WI38 (cell line): Measurements from ENCODE around the gene CFAP20.
"Not testable (repeated sequence)": the region's sequence is repeated elsewhere in the genome, so short reads cannot be mapped to it uniquely, and the experiment has no call there.

Experiments
- H3K4me3 ChIP-seq: 2 replicates; pipeline ENCODE4 v1.5.1; 2011; ENCODE audit warnings: low read depth, mild to moderate bottlenecking, control low read depth, low read length
- TF ChIP-seq, protein P1 (sequence below): IDR thresholded peaks from 2 replicates; pipeline ENCODE4 v1.5.1; 2012; ENCODE audit warnings: low read depth, mild to moderate bottlenecking, control low read depth, low read length

Gene CFAP20

DNA sequence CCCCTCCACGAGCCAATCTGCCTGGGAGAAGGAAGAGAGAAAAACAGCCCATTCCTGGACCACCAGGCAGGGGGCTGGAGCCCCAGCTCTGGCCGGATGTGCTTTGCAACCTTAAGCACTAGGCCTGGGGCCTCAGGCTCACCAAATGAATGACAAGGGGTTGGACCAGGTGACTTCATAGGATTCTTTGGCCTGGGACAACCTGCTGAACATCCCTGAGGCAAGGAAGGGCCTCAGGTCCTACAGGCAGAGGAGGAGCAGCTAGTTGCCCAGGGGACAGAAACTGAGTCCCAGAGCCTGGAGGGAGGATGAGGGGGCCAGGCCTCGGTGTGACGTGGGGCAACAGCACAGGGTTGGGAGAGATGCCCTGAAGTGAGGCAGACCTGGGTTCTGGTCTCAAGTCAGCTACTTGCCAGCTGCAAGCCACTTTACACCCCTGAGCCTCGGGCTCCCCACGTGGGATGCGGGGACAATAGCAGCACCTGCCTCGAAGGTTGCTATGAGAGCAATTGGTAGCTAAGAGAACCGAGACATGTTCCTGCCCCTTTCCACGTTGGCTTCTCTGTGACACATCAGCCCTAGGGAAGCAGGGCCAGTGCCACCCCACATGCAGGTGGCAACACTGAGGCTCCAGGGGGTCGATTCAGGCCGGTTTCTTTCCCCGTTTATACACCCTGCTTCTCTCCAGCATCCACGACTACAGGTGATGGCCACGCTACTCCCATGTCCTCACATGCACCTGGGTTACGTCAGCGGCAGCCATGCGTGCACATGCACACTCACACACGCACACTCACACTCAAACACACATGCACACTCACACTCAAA is 42.6 kb downstream of the CFAP20 start:
- TF ChIP-seq, protein P1, sequence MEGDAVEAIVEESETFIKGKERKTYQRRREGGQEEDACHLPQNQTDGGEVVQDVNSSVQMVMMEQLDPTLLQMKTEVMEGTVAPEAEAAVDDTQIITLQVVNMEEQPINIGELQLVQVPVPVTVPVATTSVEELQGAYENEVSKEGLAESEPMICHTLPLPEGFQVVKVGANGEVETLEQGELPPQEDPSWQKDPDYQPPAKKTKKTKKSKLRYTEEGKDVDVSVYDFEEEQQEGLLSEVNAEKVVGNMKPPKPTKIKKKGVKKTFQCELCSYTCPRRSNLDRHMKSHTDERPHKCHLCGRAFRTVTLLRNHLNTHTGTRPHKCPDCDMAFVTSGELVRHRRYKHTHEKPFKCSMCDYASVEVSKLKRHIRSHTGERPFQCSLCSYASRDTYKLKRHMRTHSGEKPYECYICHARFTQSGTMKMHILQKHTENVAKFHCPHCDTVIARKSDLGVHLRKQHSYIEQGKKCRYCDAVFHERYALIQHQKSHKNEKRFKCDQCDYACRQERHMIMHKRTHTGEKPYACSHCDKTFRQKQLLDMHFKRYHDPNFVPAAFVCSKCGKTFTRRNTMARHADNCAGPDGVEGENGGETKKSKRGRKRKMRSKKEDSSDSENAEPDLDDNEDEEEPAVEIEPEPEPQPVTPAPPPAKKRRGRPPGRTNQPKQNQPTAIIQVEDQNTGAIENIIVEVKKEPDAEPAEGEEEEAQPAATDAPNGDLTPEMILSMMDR = no peak
- no peak overlapping the region for H3K4me3 ChIP-seq

DNA sequence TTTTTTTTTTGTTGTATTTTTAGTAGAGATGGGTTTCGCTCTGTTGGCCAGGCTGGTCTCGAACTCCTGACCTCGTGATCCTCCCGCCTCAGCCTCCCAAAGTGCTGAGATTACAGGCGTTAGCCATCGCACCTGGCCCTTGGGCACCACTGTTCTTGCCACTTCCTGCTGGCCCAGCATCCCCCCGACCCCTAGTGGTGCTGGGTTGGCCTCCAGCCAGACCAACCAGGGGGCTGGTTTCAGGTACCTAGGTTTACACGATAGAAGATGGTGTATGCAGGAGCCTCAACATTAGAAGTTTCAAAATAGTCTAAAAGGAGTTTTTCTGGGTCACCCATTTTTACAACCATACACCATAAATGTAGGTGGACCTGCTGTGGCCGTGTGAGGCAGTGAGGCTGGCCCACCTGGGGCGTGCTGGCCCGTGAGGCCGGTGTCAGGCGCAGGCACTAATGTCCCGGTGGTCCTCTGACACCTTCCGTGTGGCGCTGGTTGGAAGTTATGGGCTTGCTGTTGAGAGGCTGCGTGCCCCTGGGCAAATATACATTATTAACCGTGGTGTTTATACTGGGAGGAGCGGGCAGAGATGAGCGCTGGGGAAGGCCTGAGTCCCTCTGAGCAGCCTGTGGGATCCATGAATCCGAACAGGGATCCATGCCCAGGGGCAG is 43.5 kb downstream of the CFAP20 start:
- TF ChIP-seq, protein P1 = no peak

DNA sequence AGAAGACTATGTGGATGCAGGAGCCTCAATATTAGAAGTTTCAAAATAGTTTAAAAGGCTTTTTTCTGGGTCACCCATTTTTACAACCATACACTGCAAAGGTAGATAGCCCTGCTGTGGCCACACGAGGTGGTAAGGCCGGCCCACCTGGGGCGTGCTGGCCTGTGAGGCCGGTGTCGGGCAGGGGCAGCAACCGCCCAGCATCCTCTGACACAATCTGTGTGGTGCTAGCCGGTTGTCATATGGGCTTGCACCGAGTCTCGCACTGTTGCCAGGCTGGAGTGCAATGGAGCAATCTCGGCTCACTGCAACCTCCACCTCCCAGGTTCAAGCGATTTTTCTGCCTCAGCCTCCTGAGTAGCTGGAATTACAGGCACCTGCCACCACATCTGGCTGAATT is 44.0 kb downstream of the CFAP20 start:
- TF ChIP-seq, protein P1 = no peak
- H3K4me3 ChIP-seq = no peak overlapping the region

More for the DNA sequence above, 43.5 kb downstream of the CFAP20 start:
- H3K4me3 ChIP-seq = no peak overlapping the region

DNA sequence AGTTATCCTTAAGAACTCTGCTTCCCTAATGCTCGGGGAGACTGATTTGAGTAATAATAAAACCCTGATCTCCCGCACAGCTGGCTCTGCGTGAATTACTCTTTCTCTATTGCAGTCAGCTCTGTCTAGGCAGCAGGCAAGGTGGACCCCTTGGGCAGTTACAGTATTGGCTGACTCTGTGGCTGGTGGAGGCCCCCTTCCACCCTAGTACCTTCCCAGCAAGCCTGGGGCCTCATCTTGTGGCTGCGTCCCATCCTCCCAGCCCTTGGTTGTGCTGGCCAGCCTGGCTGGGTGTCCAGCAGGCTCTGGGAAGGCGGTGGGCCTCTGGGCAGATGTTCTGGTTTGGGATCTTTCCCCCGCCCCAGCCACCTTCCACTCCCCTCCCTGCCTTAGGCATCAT is 44.5 kb downstream of the CFAP20 start:
- H3K4me3 ChIP-seq = no peak overlapping the region
- TF ChIP-seq, protein P1 = no peak

DNA sequence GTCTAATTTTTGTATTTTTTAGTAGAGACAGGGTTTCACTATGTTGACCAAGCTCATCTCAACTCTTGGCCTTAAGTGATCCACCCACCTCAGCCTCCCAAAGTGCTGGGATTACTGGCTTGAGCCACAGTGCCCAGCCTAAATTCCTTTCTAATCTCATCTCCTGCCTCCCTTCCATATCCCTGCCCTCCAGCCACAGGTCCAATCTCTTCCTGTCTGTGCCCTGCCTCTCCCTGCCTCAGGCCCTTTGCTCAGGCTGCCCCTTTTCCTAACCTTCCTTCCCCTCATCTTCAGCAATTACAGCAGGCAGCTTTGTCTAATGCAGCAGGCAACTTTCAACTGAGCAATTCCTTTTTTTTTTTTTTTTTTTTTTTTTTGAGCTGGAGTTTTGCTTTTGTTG is 46.8 kb downstream of the CFAP20 start:
- TF ChIP-seq, protein P1 = no peak
- no peak overlapping the region for H3K4me3 ChIP-seq

DNA sequence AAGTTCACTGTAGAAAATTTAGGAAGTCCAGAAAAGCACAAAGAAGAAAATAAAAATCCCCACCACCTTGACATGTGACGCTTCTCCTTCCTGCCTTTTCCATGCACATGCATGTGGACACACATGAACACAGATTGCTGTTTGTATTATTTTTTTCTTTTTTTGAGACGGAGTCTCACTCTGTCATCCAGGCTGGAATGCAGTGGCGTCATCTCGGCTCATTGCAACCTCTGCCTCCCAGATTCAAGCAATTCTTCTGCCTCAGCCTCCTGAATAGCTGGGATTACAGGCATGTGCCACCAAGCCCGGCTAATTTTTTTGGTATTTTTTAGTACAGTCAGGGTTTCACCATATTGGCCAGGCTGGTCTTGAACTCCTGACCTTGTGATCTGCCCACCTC is 48.5 kb downstream of the CFAP20 start:
- H3K4me3 ChIP-seq = not testable (repeated sequence)

DNA sequence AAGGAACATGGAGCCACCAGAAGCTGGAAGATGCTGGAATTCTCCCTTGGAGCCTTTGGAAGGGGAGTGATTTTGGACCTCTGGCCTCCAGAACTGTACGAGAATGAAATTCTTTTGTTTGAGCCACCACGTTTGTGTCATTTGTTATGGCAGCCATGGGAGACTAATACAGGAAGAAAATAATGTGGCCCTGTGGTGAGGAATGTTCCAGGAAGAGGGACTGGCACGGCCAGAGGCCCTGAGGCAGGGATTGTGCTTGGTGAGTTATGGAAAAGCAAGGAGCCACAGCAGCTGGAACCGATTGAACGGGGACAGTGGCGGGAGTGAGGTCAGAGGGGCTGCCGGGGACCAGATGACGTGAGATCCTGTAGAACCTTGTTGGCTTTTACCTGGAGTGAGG is 51.4 kb downstream of the CFAP20 start:
- TF ChIP-seq, protein P1 = no peak
- H3K4me3 ChIP-seq = no peak overlapping the region
